HUES64 (cell line): ENCODE results near the gene PLOD2.
"Not testable (repeated sequence)": the region's sequence is repeated elsewhere in the genome, so short reads cannot be mapped to it uniquely, and the experiment has no call there.

Source experiments
- H3K27ac ChIP-seq: 2 replicates; pipeline ENCODE4 v1.7.0; 2013; ENCODE audit warnings: low read depth, low read length, inconsistent platforms
- H3K27me3 ChIP-seq: 2 replicates; pipeline ENCODE4 v1.6.1; 2013; ENCODE audit warnings: mild to moderate bottlenecking, low read length; ENCODE audit not compliant: insufficient read depth
- H3K36me3 ChIP-seq: 2 replicates; pipeline ENCODE4 v1.6.1; 2013; ENCODE audit warnings: mild to moderate bottlenecking, low read length; ENCODE audit not compliant: insufficient read depth
- H3K4me1 ChIP-seq: 2 replicates; pipeline ENCODE4 v1.6.1; 2013; ENCODE audit warnings: mild to moderate bottlenecking, low read length, moderate library complexity; ENCODE audit not compliant: insufficient read depth
- H3K4me3 ChIP-seq: 2 replicates; pipeline ENCODE4 v1.5.1; 2013; ENCODE audit warnings: mild to moderate bottlenecking, low read length, moderate library complexity
- H3K9ac ChIP-seq: 2 replicates; pipeline ENCODE4 v1.6.1; 2013; ENCODE audit warnings: mild to moderate bottlenecking, low read depth, low read length
- H3K9me3 ChIP-seq: 2 replicates; pipeline ENCODE4 v1.6.1; 2013; ENCODE audit warnings: low read depth, low read length; ENCODE audit not compliant: insufficient read depth
- WGBS: fragments of 150-250, 120-280 bp; methylation state at CpG from one replicate; pipeline ENCODE4 v1.1.7; 2013; ENCODE audit warnings: missing lambda C conversion rate; 5-methylcytosine and 5-hydroxymethylcytosine counted together

The PLOD2 gene

DNA sequence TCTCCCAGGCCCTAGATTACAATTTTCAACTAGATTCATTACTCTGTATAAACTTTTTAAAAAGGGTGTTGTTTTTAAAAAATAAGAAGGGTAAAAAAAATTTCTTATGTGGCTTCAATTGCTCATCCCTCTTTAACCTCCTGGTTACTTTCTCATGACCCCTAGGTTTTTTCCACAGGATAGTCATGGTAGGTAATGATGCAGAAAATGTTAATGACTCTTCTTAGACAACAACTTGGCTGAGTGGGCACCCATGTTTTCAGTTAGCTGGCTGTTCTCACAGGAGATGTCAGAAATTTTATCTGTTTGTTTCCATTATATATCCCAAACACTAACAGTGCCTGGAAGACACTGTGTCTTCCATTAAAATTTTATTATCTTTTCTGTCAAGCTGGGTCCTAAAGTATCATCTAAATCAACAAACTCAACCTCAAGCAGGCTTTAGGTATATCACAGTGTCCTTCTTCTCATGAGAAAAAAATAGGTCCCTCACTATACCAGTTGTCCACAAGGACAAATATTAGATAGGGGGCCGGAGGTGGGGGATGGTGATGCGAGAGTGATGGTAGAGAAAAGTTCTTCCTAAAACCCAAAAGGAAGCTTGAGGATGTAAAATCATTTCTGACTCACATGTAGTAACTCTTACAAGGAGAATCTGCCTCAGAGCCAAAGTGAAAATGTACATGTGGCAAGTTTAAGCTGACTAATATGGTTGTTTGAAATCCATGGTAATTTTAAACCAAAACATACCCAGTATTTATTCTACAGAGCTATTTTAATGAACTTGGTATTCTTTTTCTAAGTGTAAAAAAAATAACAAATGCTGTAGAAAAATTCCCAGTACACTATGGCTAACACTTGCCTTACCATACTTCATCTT is 43.3 kb downstream of the PLOD2 start:
- Histone ChIP-seq H3K4me1 (no peaks in the 10 kb centered on the region), H3K36me3 (peaks cover 32% of the 10 kb centered on the region), H3K27me3 (no peaks in the 10 kb centered on the region), H3K9me3 (peaks cover 4% of the 10 kb centered on the region; the same call in 1 of the 2 replicates), H3K4me3 (no peak overlapping the region), H3K27ac (no peak overlapping the region), H3K9ac (no peak overlapping the region)
- WGBS: 100% methylated on average over 2 of the region's 2 CpGs

- H3K4me1 ChIP-seq: no peaks in the 10 kb centered on the region
- no peak overlapping the region for H3K4me3 ChIP-seq
- WGBS: 95% methylated on average over 1 of the region's 1 CpG
- no peaks in the 10 kb centered on the region for H3K27me3 ChIP-seq
- peaks cover 25% of the 10 kb centered on the region for H3K36me3 ChIP-seq
- no peak overlapping the region for H3K27ac ChIP-seq
- no peak overlapping the region for H3K9ac ChIP-seq
- peaks cover 4% of the 10 kb centered on the region; the same call in 1 of the 2 replicates for H3K9me3 ChIP-seq
Measured at GRCh38 chr3:146115619-146116018, 45.4 kb downstream of the PLOD2 start.

DNA sequence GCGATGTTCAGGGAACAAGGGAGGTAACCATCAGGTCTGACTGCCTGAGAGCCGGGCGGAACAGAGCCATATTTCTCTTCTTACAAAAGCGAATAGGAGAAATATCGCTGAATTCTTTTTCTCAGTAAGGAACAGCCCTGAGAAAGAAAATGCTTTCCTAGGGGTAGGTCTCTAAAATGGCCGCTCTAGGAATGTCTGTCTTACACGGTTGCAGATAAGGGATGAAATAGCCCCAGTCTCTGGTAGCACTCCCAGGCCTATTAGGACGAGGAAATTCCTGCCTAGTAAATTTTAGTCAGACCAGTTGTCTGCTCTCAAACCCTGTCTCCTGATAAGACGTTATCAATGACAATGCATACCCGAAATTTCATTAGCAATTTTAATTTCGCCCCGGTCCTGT is 47.2 kb downstream of the PLOD2 start:
- not testable (repeated sequence) for H3K4me3 ChIP-seq, H3K27me3 ChIP-seq, H3K9ac ChIP-seq, H3K9me3 ChIP-seq, H3K27ac ChIP-seq, H3K4me1 ChIP-seq
- H3K36me3 ChIP-seq: peaks cover 25% of the 10 kb centered on the region
- whole genome bisulfite sequencing: 86% methylated on average over 12 of the region's 12 CpGs

- Histone ChIP-seq H3K27me3 (no peaks in the 10 kb centered on the region), H3K36me3 (peaks cover 12% of the 10 kb centered on the region; the same call in 1 of the 2 replicates), H3K27ac (no peak overlapping the region)
Measured at GRCh38 chr3:146111337-146111736, 49.6 kb downstream of the PLOD2 start.

DNA sequence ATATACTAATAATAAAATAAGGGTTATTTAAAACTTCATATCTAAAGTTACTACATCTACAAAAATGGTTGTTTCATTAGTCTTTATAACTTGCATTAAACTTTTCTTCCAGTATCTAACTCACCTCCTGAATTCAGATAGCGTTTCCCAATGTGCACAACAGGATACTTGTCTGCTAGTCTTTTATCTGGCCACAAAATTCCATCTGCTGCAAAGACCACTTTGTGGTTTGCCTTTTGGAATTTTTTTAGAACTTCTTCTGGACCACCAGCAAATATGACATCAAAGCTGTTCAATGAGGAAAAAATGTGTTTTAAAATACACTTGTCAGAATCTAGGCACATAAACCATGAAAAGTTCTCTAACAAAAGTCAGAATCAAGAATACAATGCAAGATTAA is 50.8 kb downstream of the PLOD2 start:
- Histone ChIP-seq H3K27ac (no peak overlapping the region), H3K4me1 (no peaks in the 10 kb centered on the region; the same call in 1 of the 2 replicates), H3K9me3 (peaks cover 4% of the 10 kb centered on the region; the same call in 1 of the 2 replicates), H3K4me3 (no peak overlapping the region), H3K27me3 (no peaks in the 10 kb centered on the region), H3K9ac (no peak overlapping the region), H3K36me3 (peaks cover 4% of the 10 kb centered on the region; the same call in 1 of the 2 replicates)
- 98% methylated on average over 1 of the region's 1 CpG for WGBS

More at GRCh38 chr3:146111337-146111736, 49.6 kb downstream of the PLOD2 start:
- H3K9me3 ChIP-seq: peaks cover 4% of the 10 kb centered on the region; the same call in 1 of the 2 replicates
- no peaks in the 10 kb centered on the region for H3K4me1 ChIP-seq
- no peak overlapping the region for H3K4me3 ChIP-seq
- H3K9ac ChIP-seq: no peak overlapping the region

- peaks cover 19% of the 10 kb centered on the region for H3K4me1 ChIP-seq
- no peak overlapping the region for H3K9ac ChIP-seq
- peaks cover 4% of the 10 kb centered on the region; the same call in 1 of the 2 replicates for H3K36me3 ChIP-seq
- H3K9me3 ChIP-seq: no peaks in the 10 kb centered on the region
- no peak overlapping the region for H3K27ac ChIP-seq
- WGBS: 94% methylated on average over 5 of the region's 5 CpGs
- no peak overlapping the region for H3K4me3 ChIP-seq
- no peaks in the 10 kb centered on the region for H3K27me3 ChIP-seq
Measured at GRCh38 chr3:146106986-146107385, 54.0 kb downstream of the PLOD2 start.

- H3K9me3 ChIP-seq: no peaks in the 10 kb centered on the region
- no peaks in the 10 kb centered on the region for H3K27me3 ChIP-seq
- H3K4me1 ChIP-seq: peaks cover 26% of the 10 kb centered on the region
- no peaks in the 10 kb centered on the region; the same call in 1 of the 2 replicates for H3K36me3 ChIP-seq
- H3K27ac ChIP-seq: no peak overlapping the region
- no peak overlapping the region for H3K4me3 ChIP-seq
- H3K9ac ChIP-seq: no peak overlapping the region
- WGBS: 100% methylated on average over 3 of the region's 3 CpGs
Measured at GRCh38 chr3:146104068-146104467, 56.9 kb downstream of the PLOD2 start.

DNA sequence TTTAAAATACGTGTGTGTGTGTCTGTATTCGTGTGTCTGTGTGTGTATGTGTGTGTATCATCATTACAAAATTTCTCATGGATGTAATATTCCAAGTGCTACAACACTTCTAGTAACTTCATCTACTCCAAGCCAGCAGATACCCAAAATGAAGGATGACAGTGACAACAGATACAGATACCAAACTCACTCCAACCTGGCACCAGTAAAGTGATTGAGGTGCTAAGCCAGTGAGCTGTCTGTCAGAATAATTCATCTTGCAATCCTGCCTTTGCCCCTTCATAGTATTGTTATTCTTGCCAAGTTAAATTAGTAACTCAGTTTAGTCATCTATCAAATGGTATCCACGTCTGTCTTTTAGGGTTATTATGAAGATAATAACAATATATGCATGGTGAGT is 58.1 kb downstream of the PLOD2 start:
- Histone ChIP-seq H3K27me3 (no peaks in the 10 kb centered on the region), H3K9me3 (no peaks in the 10 kb centered on the region), H3K27ac (no peak overlapping the region), H3K9ac (no peak overlapping the region), H3K36me3 (no peaks in the 10 kb centered on the region; the same call in 1 of the 2 replicates), H3K4me1 (peaks cover 26% of the 10 kb centered on the region), H3K4me3 (no peak overlapping the region)
- 100% methylated on average over 3 of the region's 3 CpGs for WGBS

DNA sequence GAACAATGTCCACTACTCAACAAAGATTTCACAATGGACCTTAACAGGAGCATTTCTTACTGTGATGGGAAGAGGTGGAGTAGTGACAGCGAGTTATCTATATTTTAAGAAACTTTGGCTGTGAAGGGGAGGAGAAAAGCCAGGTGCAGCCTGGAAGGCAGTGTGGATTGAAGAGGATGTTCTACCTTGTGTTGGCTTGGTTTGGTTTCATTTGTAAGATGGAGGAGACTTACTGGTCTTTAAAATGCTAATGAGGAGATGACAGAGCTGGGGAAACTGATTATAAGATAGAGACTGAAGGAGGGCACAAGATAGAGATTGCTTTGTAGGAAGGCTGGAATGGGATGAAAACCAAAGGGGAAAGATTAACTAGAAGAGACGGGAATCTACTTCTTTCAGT is 59.4 kb downstream of the PLOD2 start:
- Histone ChIP-seq H3K9me3 (no peaks in the 10 kb centered on the region), H3K27me3 (no peaks in the 10 kb centered on the region), H3K36me3 (no peaks in the 10 kb centered on the region; the same call in 1 of the 2 replicates), H3K27ac (no peak overlapping the region), H3K4me3 (no peak overlapping the region), H3K9ac (no peak overlapping the region), H3K4me1 (peaks cover 26% of the 10 kb centered on the region)
- 85% methylated on average over 2 of the region's 2 CpGs for WGBS

DNA sequence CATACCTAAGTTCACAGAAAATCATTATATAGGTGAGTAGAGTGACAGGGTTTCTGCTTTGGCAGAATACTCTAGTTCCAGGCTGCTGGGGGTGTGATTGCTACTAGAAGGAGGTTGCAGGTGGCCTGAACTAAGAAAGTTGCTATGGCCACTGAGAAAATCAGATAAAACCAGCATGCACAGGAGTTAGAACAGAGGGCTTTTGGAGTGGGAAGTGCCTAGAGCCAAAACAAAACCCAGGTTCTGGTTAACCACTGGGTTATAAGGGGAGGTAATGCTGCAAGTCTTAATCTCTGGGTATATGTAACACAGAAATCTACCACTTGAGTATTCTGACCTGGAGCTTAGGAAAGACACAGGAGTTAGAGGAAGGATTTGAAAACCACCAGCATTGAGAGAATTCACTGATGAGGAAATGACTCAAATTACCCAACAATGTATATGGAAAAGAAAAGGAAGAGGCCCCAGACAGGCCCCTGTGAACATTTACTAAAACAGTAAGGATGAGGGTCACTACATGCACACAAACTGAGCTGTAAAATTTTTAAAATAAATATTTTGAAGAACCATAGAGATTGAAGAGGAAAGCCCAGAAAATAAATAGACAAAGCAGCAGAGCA is 60.0 kb downstream of the PLOD2 start:
- H3K4me1 ChIP-seq: peaks cover 26% of the 10 kb centered on the region
- no peak overlapping the region for H3K27ac ChIP-seq
- no peak overlapping the region for H3K4me3 ChIP-seq
- no peak overlapping the region for H3K9ac ChIP-seq
- H3K9me3 ChIP-seq: no peaks in the 10 kb centered on the region
- H3K27me3 ChIP-seq: no peaks in the 10 kb centered on the region
- no peaks in the 10 kb centered on the region; the same call in 1 of the 2 replicates for H3K36me3 ChIP-seq

DNA sequence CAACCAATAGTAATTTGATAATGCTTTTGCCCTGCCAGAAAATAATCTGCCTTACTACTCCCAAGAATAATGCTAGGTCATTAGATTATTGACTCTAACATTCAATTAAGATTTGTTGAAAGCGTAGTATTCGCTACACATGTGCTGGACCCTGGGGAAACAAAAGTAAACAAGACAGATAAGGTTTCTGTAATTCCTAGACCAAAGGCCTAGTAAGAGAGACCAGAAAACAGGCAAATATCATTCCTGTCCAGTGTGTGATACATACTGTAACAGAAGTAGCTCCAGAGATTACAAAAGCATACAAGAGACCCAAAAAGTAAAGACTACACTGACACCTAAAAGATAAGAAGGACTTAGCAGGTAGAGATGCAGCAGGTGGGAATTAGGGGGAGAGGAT is 60.8 kb downstream of the PLOD2 start:
- Histone ChIP-seq H3K4me3 (no peak overlapping the region), H3K9me3 (no peaks in the 10 kb centered on the region), H3K4me1 (peaks cover 26% of the 10 kb centered on the region), H3K9ac (no peak overlapping the region), H3K36me3 (no peaks in the 10 kb centered on the region; the same call in 1 of the 2 replicates), H3K27me3 (no peaks in the 10 kb centered on the region), H3K27ac (no peak overlapping the region)
- WGBS: 100% methylated on average over 2 of the region's 2 CpGs
